Mucosa of stomach (tissue), 1 donor: Measurements from ENCODE around the gene MRTFB.
"Not testable (repeated sequence)": the region's sequence is repeated elsewhere in the genome, so short reads cannot be mapped to it uniquely, and the experiment has no call there.

Source experiments
- H3K27me3 ChIP-seq: one replicate; pipeline ENCODE4 v1.7.0; 2013; ENCODE audit warnings: mild to moderate bottlenecking, low read length; ENCODE audit not compliant: control insufficient read depth, insufficient read depth
- H3K36me3 ChIP-seq: one replicate; pipeline ENCODE4 v1.7.0; 2013; ENCODE audit warnings: low read length; ENCODE audit not compliant: control insufficient read depth, insufficient read depth
- H3K4me1 ChIP-seq: one replicate; pipeline ENCODE4 v1.7.0; 2013; ENCODE audit warnings: mild to moderate bottlenecking, low read length; ENCODE audit not compliant: control insufficient read depth, insufficient read depth
- H3K4me3 ChIP-seq: one replicate; pipeline ENCODE4 v1.7.0; 2013; ENCODE audit warnings: low read length
- H3K9ac ChIP-seq: one replicate; pipeline ENCODE4 v1.7.0; 2013; ENCODE audit warnings: mild to moderate bottlenecking, low read length, moderate library complexity
- H3K9me3 ChIP-seq: one replicate; pipeline ENCODE4 v1.7.0; 2013; ENCODE audit warnings: mild to moderate bottlenecking, low read length, moderate library complexity; ENCODE audit not compliant: control insufficient read depth
- donor health status: Pancreatic carcinoma.

The MRTFB gene

GRCh38 chr16:14043793-14044192 lies 27.3 kb upstream of the MRTFB start:
- Histone ChIP-seq H3K4me1 (no peaks in the 10 kb centered on the region), H3K9ac (no peak overlapping the region)

DNA sequence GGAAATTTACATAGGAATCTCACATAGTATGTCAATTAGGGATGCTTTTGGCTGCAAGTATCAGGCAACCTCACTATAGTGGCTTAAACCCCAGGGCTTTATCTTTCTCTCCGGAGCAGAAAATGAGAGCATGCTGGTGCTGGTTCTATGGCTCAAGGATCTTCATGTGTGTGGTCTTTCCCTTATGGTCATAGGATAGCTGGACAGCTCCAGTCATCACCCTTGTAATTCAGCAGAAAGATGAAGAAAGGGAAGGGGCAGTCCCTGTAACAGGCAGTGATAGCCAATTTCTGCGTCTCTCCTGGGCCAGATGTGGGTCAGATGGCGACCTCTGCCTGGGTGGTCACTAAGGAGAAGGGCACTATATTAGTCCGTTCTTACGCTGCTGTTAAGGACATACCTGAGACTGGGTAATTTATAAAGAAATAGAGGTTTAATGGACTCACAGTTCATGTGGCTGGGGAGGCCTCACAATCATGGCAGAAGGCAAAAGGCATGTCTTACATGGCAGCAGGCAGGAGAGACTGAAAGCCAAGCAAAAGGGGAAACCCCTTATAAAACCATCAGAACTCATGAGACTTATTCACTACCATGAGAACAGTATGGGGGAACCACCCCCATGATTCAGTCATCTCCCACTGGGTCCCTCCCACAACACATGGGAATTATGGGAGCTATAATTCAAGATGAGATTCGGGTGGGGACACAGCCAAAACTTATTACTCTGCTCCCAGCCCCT lies 23.8 kb upstream of the MRTFB start:
- not testable (repeated sequence) for H3K4me1 ChIP-seq, H3K27me3 ChIP-seq, H3K36me3 ChIP-seq, H3K9ac ChIP-seq, H3K4me3 ChIP-seq, H3K9me3 ChIP-seq

More at GRCh38 chr16:14043793-14044192, 27.3 kb upstream of the MRTFB start:
- Histone ChIP-seq H3K4me3 (no peak overlapping the region), H3K36me3 (no peaks in the 10 kb centered on the region), H3K27me3 (no peaks in the 10 kb centered on the region), H3K9me3 (no peaks in the 10 kb centered on the region)

GRCh38 chr16:14050291-14051027 lies 20.7 kb upstream of the MRTFB start:
- peak overlapping the region; percentile 1 for H3K9ac ChIP-seq
- no peaks in the 10 kb centered on the region for H3K27me3 ChIP-seq
- no peaks in the 10 kb centered on the region for H3K9me3 ChIP-seq
- H3K4me3 ChIP-seq: no peak overlapping the region
- no peaks in the 10 kb centered on the region for H3K36me3 ChIP-seq
- H3K4me1 ChIP-seq: no peaks in the 10 kb centered on the region

- no peaks in the 10 kb centered on the region for H3K36me3 ChIP-seq
Measured at GRCh38 chr16:14051103-14051729, 19.9 kb upstream of the MRTFB start.

DNA sequence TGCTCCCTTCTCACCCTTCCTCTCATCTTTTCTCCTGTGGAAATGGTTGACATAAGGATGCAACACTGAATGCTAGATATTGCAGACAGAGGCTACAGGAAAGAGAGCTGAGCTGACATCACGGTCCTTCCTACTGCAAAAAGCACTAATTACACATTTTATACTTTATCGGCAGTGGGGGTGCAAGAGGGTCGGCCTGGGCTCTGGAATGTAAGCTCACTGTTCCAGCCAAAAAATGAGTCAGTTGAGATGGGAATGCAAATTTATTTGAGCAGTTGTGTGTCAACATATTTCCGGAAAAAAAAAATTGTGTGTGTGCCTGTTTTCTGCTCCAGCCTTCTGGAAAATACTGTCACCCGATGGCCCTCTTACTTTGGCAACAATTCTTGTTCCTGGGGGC lies 14.1 kb upstream of the MRTFB start:
- H3K4me1 ChIP-seq: no peaks in the 10 kb centered on the region
- no peaks in the 10 kb centered on the region for H3K27me3 ChIP-seq
- H3K36me3 ChIP-seq: no peaks in the 10 kb centered on the region
- no peak overlapping the region for H3K4me3 ChIP-seq
- no peak overlapping the region for H3K9ac ChIP-seq
- H3K9me3 ChIP-seq: no peaks in the 10 kb centered on the region

More at GRCh38 chr16:14051103-14051729, 19.9 kb upstream of the MRTFB start:
- Histone ChIP-seq H3K4me1 (no peaks in the 10 kb centered on the region), H3K9ac (no peak overlapping the region), H3K9me3 (no peaks in the 10 kb centered on the region), H3K27me3 (no peaks in the 10 kb centered on the region), H3K4me3 (no peak overlapping the region)

- Histone ChIP-seq H3K4me3 (no peak overlapping the region), H3K27me3 (no peaks in the 10 kb centered on the region)
Measured at GRCh38 chr16:14057878-14058382, 13.2 kb upstream of the MRTFB start.

GRCh38 chr16:14061732-14062259 lies 9.3 kb upstream of the MRTFB start:
- no peaks in the 10 kb centered on the region for H3K27me3 ChIP-seq
- no peak overlapping the region for H3K9ac ChIP-seq
- H3K4me3 ChIP-seq: no peak overlapping the region
- H3K36me3 ChIP-seq: no peaks in the 10 kb centered on the region
- no peaks in the 10 kb centered on the region for H3K9me3 ChIP-seq
- no peaks in the 10 kb centered on the region for H3K4me1 ChIP-seq

More at GRCh38 chr16:14057878-14058382, 13.2 kb upstream of the MRTFB start:
- Histone ChIP-seq H3K36me3 (no peaks in the 10 kb centered on the region), H3K4me1 (no peaks in the 10 kb centered on the region), H3K9me3 (no peaks in the 10 kb centered on the region), H3K9ac (no peak overlapping the region)

GRCh38 chr16:14062261-14062660 lies 8.9 kb upstream of the MRTFB start:
- H3K4me3 ChIP-seq: no peak overlapping the region
- no peaks in the 10 kb centered on the region for H3K36me3 ChIP-seq
- H3K9ac ChIP-seq: no peak overlapping the region
- H3K9me3 ChIP-seq: no peaks in the 10 kb centered on the region
- no peaks in the 10 kb centered on the region for H3K27me3 ChIP-seq
- H3K4me1 ChIP-seq: no peaks in the 10 kb centered on the region

GRCh38 chr16:14063618-14064581 lies 7.2 kb upstream of the MRTFB start:
- H3K9ac ChIP-seq: no peak overlapping the region
- no peaks in the 10 kb centered on the region for H3K36me3 ChIP-seq
- H3K4me3 ChIP-seq: no peak overlapping the region
- no peaks in the 10 kb centered on the region for H3K4me1 ChIP-seq
- H3K9me3 ChIP-seq: no peaks in the 10 kb centered on the region
- no peaks in the 10 kb centered on the region for H3K27me3 ChIP-seq

DNA sequence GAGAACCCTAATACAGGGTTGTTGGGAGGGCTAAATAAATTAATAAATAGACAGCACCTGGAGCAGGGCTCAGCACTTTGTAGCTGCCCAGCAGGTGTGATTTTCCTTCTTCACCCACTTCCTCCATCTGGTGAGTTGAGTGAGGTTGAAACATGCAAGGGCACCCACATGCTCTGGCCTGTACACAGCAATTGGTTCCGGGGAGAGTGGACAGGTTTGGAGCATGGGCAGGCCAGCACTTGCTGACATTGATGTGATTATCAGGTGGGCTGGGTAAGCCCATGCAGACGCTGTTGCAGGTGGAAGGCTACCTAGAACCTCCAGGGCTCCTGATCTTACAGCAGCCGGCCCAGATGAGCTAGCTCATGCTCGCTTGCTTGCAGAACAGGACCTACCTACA lies 1.3 kb upstream of the MRTFB start:
- no peak overlapping the region for H3K9ac ChIP-seq
- H3K27me3 ChIP-seq: no peaks in the 10 kb centered on the region
- no peak overlapping the region for H3K4me3 ChIP-seq
- no peaks in the 10 kb centered on the region for H3K36me3 ChIP-seq
- H3K4me1 ChIP-seq: peaks cover 22% of the 10 kb centered on the region
- no peaks in the 10 kb centered on the region for H3K9me3 ChIP-seq

GRCh38 chr16:14070555-14070876 lies 603 bp upstream of the MRTFB start:
- peak overlapping the region; percentile 45 for H3K4me3 ChIP-seq
- H3K9ac ChIP-seq: peak overlapping the region; percentile 82
- peaks cover 22% of the 10 kb centered on the region for H3K4me1 ChIP-seq
- H3K9me3 ChIP-seq: no peaks in the 10 kb centered on the region
- no peaks in the 10 kb centered on the region for H3K36me3 ChIP-seq
- no peaks in the 10 kb centered on the region for H3K27me3 ChIP-seq
